Neural progenitor cell (in vitro differentiated cells): ENCODE measurements around the gene STPG4. TPM values are rescaled to one million over a fixed set of nuclear protein-coding genes. Genes with fewer than 3 reads are reported as not detected.

Experiments used
- DNase-seq: peaks from one replicate; pipeline ENCODE4 v3.0.0-alpha.2; 2016; ENCODE audit warnings: low spot score
- H2AFZ ChIP-seq: fragments of 200-600 bp; sonication (generic); replicated peaks from 2 replicates; pipeline ENCODE4 v1.6.1; 2016; ENCODE audit warnings: antibody characterized with exemption
- H3F3A ChIP-seq: fragments of 200-600 bp; sonication (generic); 2 replicates; pipeline ENCODE4 v1.6.1; 2016; ENCODE audit warnings: antibody characterized with exemption, low read depth
- H3K27ac ChIP-seq: fragments of 200-600 bp; sonication (generic); 2 replicates; pipeline ENCODE4 v1.5.1; 2016; ENCODE audit warnings: mild to moderate bottlenecking
- H3K27me3 ChIP-seq: fragments of 200-600 bp; sonication (generic); 2 replicates; pipeline ENCODE4 v1.6.1; 2016; ENCODE audit warnings: mild to moderate bottlenecking, moderate library complexity
- H3K36me3 ChIP-seq: fragments of 200-600 bp; sonication (generic); 2 replicates; pipeline ENCODE4 v1.5.1; 2016
- H3K4me1 ChIP-seq: fragments of 200-600 bp; sonication (generic); 2 replicates; pipeline ENCODE4 v1.6.1; 2016; ENCODE audit warnings: mixed run types
- H3K4me2 ChIP-seq: fragments of 200-600 bp; sonication (generic); 2 replicates; pipeline ENCODE4 v1.6.1; 2016
- H3K4me3 ChIP-seq: fragments of 200-600 bp; sonication (generic); 2 replicates; pipeline ENCODE4 v1.5.1; 2016
- H3K79me2 ChIP-seq: fragments of 200-600 bp; sonication (generic); 2 replicates; pipeline ENCODE4 v1.6.1; 2016; ENCODE audit warnings: low read depth
- H3K9ac ChIP-seq: fragments of 200-600 bp; sonication (generic); 2 replicates; pipeline ENCODE4 v1.6.1; 2016
- H3K9me3 ChIP-seq: fragments of 200-600 bp; sonication (generic); 2 replicates; pipeline ENCODE4 v1.5.1; 2016; ENCODE audit warnings: low read depth
- H4K20me1 ChIP-seq: fragments of 200-600 bp; sonication (generic); 2 replicates; pipeline ENCODE4 v1.6.1; 2016; ENCODE audit warnings: low read depth
- H3K27ac Mint-ChIP-seq: 3 replicates; pipeline ENCODE4 v1.8.0; 2021; ENCODE audit warnings: mixed read lengths
- H3K27me3 Mint-ChIP-seq: 2 replicates; pipeline ENCODE4 v1.8.0; 2022; ENCODE audit warnings: low read depth, mild to moderate bottlenecking, inconsistent platforms, moderate library complexity, mixed read lengths; ENCODE audit not compliant: insufficient read depth
- H3K36me3 Mint-ChIP-seq: 3 replicates; pipeline ENCODE4 v1.8.0; 2021; ENCODE audit warnings: mixed read lengths
- H3K4me1 Mint-ChIP-seq: 3 replicates; pipeline ENCODE4 v1.8.0; 2021; ENCODE audit warnings: mixed read lengths
- H3K4me3 Mint-ChIP-seq: 3 replicates; pipeline ENCODE4 v1.8.0; 2021; ENCODE audit warnings: mild to moderate bottlenecking, moderate library complexity, mixed read lengths
- H3K9me3 Mint-ChIP-seq: 3 replicates; pipeline ENCODE4 v1.8.0; 2020; ENCODE audit warnings: mixed read lengths
- CTCF ChIP-seq: fragments of 200-600 bp; sonication (generic); IDR thresholded peaks from 2 replicates; pipeline ENCODE4 v1.5.1; 2017; ENCODE audit warnings: antibody characterized with exemption, mild to moderate bottlenecking
- EZH2 ChIP-seq: fragments of 200-600 bp; sonication (generic); IDR thresholded peaks from 2 replicates; pipeline ENCODE4 v1.6.1; 2017; ENCODE audit warnings: antibody characterized with exemption, mild to moderate bottlenecking, moderate library complexity
- EZH2phosphoT487 ChIP-seq: fragments of 200-600 bp; sonication (generic); IDR thresholded peaks from 2 replicates; pipeline ENCODE4 v1.6.1; 2017; ENCODE audit warnings: antibody characterized with exemption
- total RNA-seq: library from RNA; depleted of rRNA; stranded (reverse); fragments of >200 nt; gene quantifications from 2 replicates; pipeline ENCODE4 v1.2.3, GENCODE V29; 2015; ENCODE audit warnings: low replicate concordance

The STPG4 gene
- total RNA-seq, 1 donor from 2014 or later: not detected

- Mint-ChIP-seq H3K4me3 (no peak overlapping the region), H3K27ac (peak overlapping the region; percentile 85), H3K9me3 (no peaks in the 10 kb centered on the region), H3K4me1 (peaks cover 80% of the 10 kb centered on the region), H3K36me3 (peaks cover 13% of the 10 kb centered on the region), H3K27me3 (peaks cover 17% of the 10 kb centered on the region)
- no peaks in the 10 kb centered on the region for H3K9me3 ChIP-seq
- no peak for TF ChIP-seq EZH2phosphoT487
- TF ChIP-seq CTCF: no peak
- TF ChIP-seq EZH2: no peak
- H3K27ac ChIP-seq: no peak overlapping the region
- no peak overlapping the region for H3K9ac ChIP-seq
- no peaks in the 10 kb centered on the region for H3K27me3 ChIP-seq
- H3F3A ChIP-seq: peaks cover 15% of the 10 kb centered on the region
- DNase-seq: no peak
- H3K4me1 ChIP-seq: peaks cover 26% of the 10 kb centered on the region
- H2AFZ ChIP-seq: no peak overlapping the region
- H3K79me2 ChIP-seq: no peaks in the 10 kb centered on the region
- no peak overlapping the region for H3K4me3 ChIP-seq
- H3K36me3 ChIP-seq: no peaks in the 10 kb centered on the region
- H3K4me2 ChIP-seq: no peak overlapping the region
- H4K20me1 ChIP-seq: no peaks in the 10 kb centered on the region
Measured at GRCh38 chr2:47040651-47041050, 114.5 kb downstream of the STPG4 start.

GRCh38 chr2:47039913-47040562 is 115.1 kb downstream of the STPG4 start:
- H3K27me3 Mint-ChIP-seq: peaks cover 17% of the 10 kb centered on the region
- no peaks in the 10 kb centered on the region for H3K9me3 Mint-ChIP-seq
- H3K4me1 Mint-ChIP-seq: peaks cover 81% of the 10 kb centered on the region
- Histone ChIP-seq H3F3A (peaks cover 21% of the 10 kb centered on the region), H3K9me3 (no peaks in the 10 kb centered on the region), H3K4me3 (no peak overlapping the region), H3K9ac (no peak overlapping the region), H3K27me3 (no peaks in the 10 kb centered on the region), H3K4me2 (no peak overlapping the region), H3K4me1 (peaks cover 32% of the 10 kb centered on the region), H3K79me2 (no peaks in the 10 kb centered on the region), H3K27ac (no peak overlapping the region), H3K36me3 (no peaks in the 10 kb centered on the region), H2AFZ (no peak overlapping the region), H4K20me1 (no peaks in the 10 kb centered on the region)
- DNase-seq: no peak
- H3K36me3 Mint-ChIP-seq: peaks cover 9% of the 10 kb centered on the region
- TF ChIP-seq EZH2phosphoT487 (no peak), EZH2 (no peak), CTCF (no peak)
- H3K4me3 Mint-ChIP-seq: no peak overlapping the region
- peak overlapping the region; percentile 85 for H3K27ac Mint-ChIP-seq

GRCh38 chr2:47039489-47039870 is 115.6 kb downstream of the STPG4 start:
- TF ChIP-seq CTCF: no peak
- no peak overlapping the region for H3K4me2 ChIP-seq
- no peaks in the 10 kb centered on the region for H3K79me2 ChIP-seq
- no peaks in the 10 kb centered on the region for H4K20me1 ChIP-seq
- no peak overlapping the region for H3K27ac ChIP-seq
- no peak overlapping the region for H2AFZ ChIP-seq
- H3K36me3 ChIP-seq: no peaks in the 10 kb centered on the region
- no peak overlapping the region for H3K4me3 ChIP-seq
- H3K4me1 ChIP-seq: peaks cover 37% of the 10 kb centered on the region
- H3K27me3 Mint-ChIP-seq: peaks cover 14% of the 10 kb centered on the region
- no peak overlapping the region for H3K27ac Mint-ChIP-seq
- no peaks in the 10 kb centered on the region for H3K9me3 ChIP-seq
- peaks cover 84% of the 10 kb centered on the region for H3K4me1 Mint-ChIP-seq
- H3K9ac ChIP-seq: no peak overlapping the region
- H3K36me3 Mint-ChIP-seq: peaks cover 7% of the 10 kb centered on the region
- no peak overlapping the region for H3K4me3 Mint-ChIP-seq
- peaks cover 27% of the 10 kb centered on the region for H3F3A ChIP-seq
- H3K27me3 ChIP-seq: no peaks in the 10 kb centered on the region
- no peak for DNase-seq
- H3K9me3 Mint-ChIP-seq: no peaks in the 10 kb centered on the region
